ENCODE data around the gene PAK3. TPM values are rescaled to one million over a fixed set of nuclear protein-coding genes. Genes with fewer than 3 reads are reported as not detected.

PAK3 gene
- total and polyA plus RNA-seq, 4 donors, result 0.03 to 0.79 (median 0.26) TPM

DNA sequence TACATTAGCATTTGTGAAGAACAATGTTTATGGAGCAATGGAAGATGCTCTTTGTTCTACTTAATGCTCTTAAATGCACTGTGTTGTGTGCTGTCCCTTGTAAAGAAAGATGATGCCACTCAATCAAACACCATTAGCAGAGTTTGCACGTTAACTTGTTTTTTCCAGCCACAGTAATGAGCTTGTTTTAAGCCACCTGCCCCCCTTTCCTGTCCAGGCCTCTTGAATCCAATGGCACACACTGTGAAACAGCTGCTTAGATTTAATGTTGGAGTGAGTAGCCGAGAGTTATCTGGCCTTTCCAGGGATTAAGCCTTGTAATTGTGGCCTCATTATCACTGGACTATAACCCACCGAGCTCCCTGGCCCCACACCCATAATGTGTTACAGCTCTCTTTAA, 86.0 kb downstream of the PAK3 start:
- H3K9ac ChIP-seq (ENCODE audit: low read depth in 1 of 2, low read length in 2 of 2), result no peak overlapping the region
- no peaks in the 10 kb centered on the region for H3K9me3 ChIP-seq (ENCODE audit: control insufficient read depth in 4 of 4, low read length in 3 of 4)
- no peaks in the 10 kb centered on the region for H3K4me1 ChIP-seq (ENCODE audit: control insufficient read depth in 4 of 4, insufficient read depth in 4 of 4, low read length in 3 of 4)
- 72% methylated on average over 3 of the region's 3 CpGs for WGBS
- no peaks in the 10 kb centered on the region for H3K36me3 ChIP-seq (ENCODE audit: control insufficient read depth in 4 of 4, insufficient read depth in 3 of 4, low read depth in 1 of 4, low read length in 3 of 4)
- no peaks in the 10 kb centered on the region for H3K27me3 ChIP-seq (ENCODE audit: control insufficient read depth in 4 of 4, insufficient read depth in 4 of 4, low read length in 3 of 4)
- no peak overlapping the region for H3K27ac ChIP-seq (ENCODE audit: low read depth in 1 of 2, low read length in 2 of 2)
- no peak for DNase-seq (ENCODE audit: low spot score)
- no peak overlapping the region for H3K4me3 ChIP-seq (ENCODE audit: low read depth in 1 of 3, low read length in 3 of 3)
- TF ChIP-seq FOXA1 (IDR thresholded peaks at IDR 0.05) (no peak), JUND (IDR thresholded peaks at IDR 0.05) (no peak), RAD21 (IDR thresholded peaks at IDR 0.05) (no peak), TAF1 (conservative IDR thresholded peaks at IDR 0.05) (no peak), HNF4A (conservative IDR thresholded peaks at IDR 0.05) (no peak), EGR1 (IDR thresholded peaks at IDR 0.05; ENCODE audit: low read depth in 2 of 2) (no peak), NR2F2 (IDR thresholded peaks at IDR 0.05) (no peak), GABPA (IDR thresholded peaks at IDR 0.05 in 1 of 2, conservative IDR thresholded peaks at IDR 0.05 in 1 of 2) (no peak), YY1 (IDR thresholded peaks at IDR 0.05) (no peak)

GRCh38 chrX:111182997-111183396, 87.0 kb downstream of the PAK3 start:
- Histone ChIP-seq H3K27me3 (ENCODE audit: control insufficient read depth in 4 of 4, insufficient read depth in 4 of 4, low read length in 3 of 4) (no peaks in the 10 kb centered on the region), H3K4me1 (ENCODE audit: control insufficient read depth in 4 of 4, insufficient read depth in 4 of 4, low read length in 3 of 4) (no peaks in the 10 kb centered on the region), H3K9me3 (ENCODE audit: control insufficient read depth in 4 of 4, low read length in 3 of 4) (no peaks in the 10 kb centered on the region), H3K36me3 (ENCODE audit: control insufficient read depth in 4 of 4, insufficient read depth in 3 of 4, low read depth in 1 of 4, low read length in 3 of 4) (no peaks in the 10 kb centered on the region), H3K27ac (ENCODE audit: low read depth in 1 of 2, low read length in 2 of 2) (no peak overlapping the region), H3K4me3 (ENCODE audit: low read depth in 1 of 3, low read length in 3 of 3) (no peak overlapping the region), H3K9ac (ENCODE audit: low read depth in 1 of 2, low read length in 2 of 2) (no peak overlapping the region)
- TF ChIP-seq HNF4A (conservative IDR thresholded peaks at IDR 0.05), result no peak
- TF ChIP-seq NR2F2 (IDR thresholded peaks at IDR 0.05), result no peak
- no peak for TF ChIP-seq SP1 (IDR thresholded peaks at IDR 0.05)
- TF ChIP-seq ATF3 (IDR thresholded peaks at IDR 0.05), result no peak
- no peak for TF ChIP-seq YY1 (IDR thresholded peaks at IDR 0.05)
- TF ChIP-seq MAX (IDR thresholded peaks at IDR 0.05), result no peak
- TF ChIP-seq EGR1 (IDR thresholded peaks at IDR 0.05; ENCODE audit: low read depth in 2 of 2), result no peak
- no peak for TF ChIP-seq ZBTB33 (IDR thresholded peaks at IDR 0.05)
- TF ChIP-seq FOXA2 (IDR thresholded peaks at IDR 0.05), result no peak
- no peak for TF ChIP-seq CTCF (IDR thresholded peaks at IDR 0.05; ENCODE audit: low read depth, low read length, missing input control)
- no peak for TF ChIP-seq GABPA (IDR thresholded peaks at IDR 0.05 in 1 of 2, conservative IDR thresholded peaks at IDR 0.05 in 1 of 2)
- TF ChIP-seq RAD21 (IDR thresholded peaks at IDR 0.05), result no peak
- TF ChIP-seq TAF1 (conservative IDR thresholded peaks at IDR 0.05), result no peak
- TF ChIP-seq HNF4G (IDR thresholded peaks at IDR 0.05), result no peak
- DNase-seq (ENCODE audit: low spot score), result no peak
